K562 (cell line): ENCODE data around the gene LTBP2. TPM values are rescaled to one million over a fixed set of nuclear protein-coding genes. Genes with fewer than 3 reads are reported as not detected.

Experiments used
- ATAC-seq: fragments of 200-7000 bp; cut with Tn5 transposase; 3 replicates; pipeline ENCODE4 v1.9.1; 2020; ENCODE audit warnings: moderate library complexity
- BruUV-seq: library from RNA; stranded (reverse); fragments of 400-500 nt; replicated peaks from 2 replicates; lab custom pipeline; 2021; lab: Mats Ljungman, UMichigan
- CTCF ChIA-PET: fragments of 300-600 bp; formaldehyde crosslinking; extraction: SDS; loops from one replicate; lab custom pipeline; 2021; ENCODE audit warnings: low intra/inter-chr PET ratio; lab: Yijun Ruan, JAX
- POLR2A ChIA-PET: fragments of 300-600, 350-650 bp; sonication (Branson Sonifier 250); formaldehyde crosslinking; extraction: SDS; loops from one replicate; lab custom pipeline; 2021; ENCODE audit warnings: antibody characterized with exemption, inconsistent platforms; lab: Yijun Ruan, JAX
- DNase-seq, 4 experiments: peaks; one replicate each; pipeline versions ENCODE4 v3.0.0 to v3.0.0-alpha.2; 2011 to 2018; ENCODE audit warnings: low spot score in 3 of 4, mixed read lengths in 3 of 4; ENCODE audit errors: extremely low read depth in 1 of 4
- FAIRE-seq: peaks from 2 replicates; lab custom pipeline; 2011; peaks lifted over from hg19 to GRCh38; lab: Jason Lieb, UNC
- H2AFZ ChIP-seq: 2 replicates; pipeline ENCODE4 v1.6.0; 2011; ENCODE audit warnings: low read depth, low read length, control low read depth, inconsistent platforms
- H3K27ac ChIP-seq: fragments of 200-600 bp; 3 replicates; pipeline ENCODE4 v1.8.0; 2011; ENCODE audit warnings: low read depth, mild to moderate bottlenecking, control low read depth, inconsistent platforms, low read length, moderate library complexity, mixed read lengths; ENCODE audit errors: extremely low read depth
- H3K27me3 ChIP-seq, 2 experiments: fragments of 300-600 bp in 1 of 2; 2 replicates in 1 of 2; 3 replicates in 1 of 2; pipeline versions ENCODE4 v1.6.0 to v1.8.0; 2011; ENCODE audit warnings: inconsistent platforms in 2 of 2, low read length in 2 of 2, mild to moderate bottlenecking in 1 of 2, mixed read lengths in 1 of 2, moderate library complexity in 1 of 2; ENCODE audit not compliant: control insufficient read depth in 2 of 2, insufficient read depth in 2 of 2
- H3K36me3 ChIP-seq: fragments of 300-600 bp; 3 replicates; pipeline ENCODE4 v1.8.0; 2011; ENCODE audit warnings: mild to moderate bottlenecking, low read length, inconsistent platforms; ENCODE audit not compliant: control insufficient read depth, insufficient read depth
- H3K4me1 ChIP-seq, 2 experiments: fragments of 200-600 bp in 1 of 2; replicated peaks in 1 of 2; 2 replicates in 1 of 2; 3 replicates in 1 of 2; pipeline versions ENCODE4 v1.5.1 to v1.8.0; 2011; ENCODE audit warnings: inconsistent platforms in 2 of 2, low read length in 2 of 2, mild to moderate bottlenecking in 1 of 2, mixed read lengths in 1 of 2, moderate library complexity in 1 of 2; ENCODE audit not compliant: control insufficient read depth in 2 of 2, insufficient read depth in 2 of 2
- H3K4me2 ChIP-seq: 2 replicates; pipeline ENCODE4 v1.6.1; 2011; ENCODE audit warnings: low read length, control low read depth, inconsistent platforms, mixed read lengths; ENCODE audit not compliant: insufficient read depth
- H3K4me3 ChIP-seq: fragments of 200-600 bp; sonication (generic), shearing (Covaris generic); 2 replicates; pipeline ENCODE4 v1.5.1; 2016; ENCODE audit warnings: control low read depth, inconsistent platforms
- H3K79me2 ChIP-seq: fragments of 200-600 bp; 3 replicates; pipeline ENCODE4 v1.8.0; 2011; ENCODE audit warnings: low read length, inconsistent platforms; ENCODE audit not compliant: control insufficient read depth, insufficient read depth
- H3K9ac ChIP-seq, 2 experiments: 2 replicates each; pipeline versions ENCODE4 v1.6.0 to v1.6.1; 2011; ENCODE audit warnings: low read depth in 2 of 2, low read length in 2 of 2, control low read depth in 1 of 2, inconsistent platforms in 1 of 2, mild to moderate bottlenecking in 1 of 2, mixed read lengths in 1 of 2; ENCODE audit not compliant: insufficient read depth in 1 of 2
- H3K9me1 ChIP-seq: one replicate; pipeline ENCODE4 v1.6.0; 2011; ENCODE audit warnings: inconsistent platforms, mild to moderate bottlenecking, low read length, moderate library complexity; ENCODE audit not compliant: control insufficient read depth, insufficient read depth
- H3K9me3 ChIP-seq: replicated peaks from 2 replicates; pipeline ENCODE4 v1.5.1; 2011; ENCODE audit warnings: low read depth, low read length, inconsistent platforms; ENCODE audit not compliant: control insufficient read depth, insufficient read depth
- H4K20me1 ChIP-seq: replicated peaks from 2 replicates; pipeline ENCODE4 v1.6.1; 2011; ENCODE audit warnings: low read length, inconsistent platforms, mixed read lengths; ENCODE audit not compliant: control insufficient read depth, insufficient read depth
- KHSRP ChIP-seq: fragments of 450-650 bp; IDR thresholded peaks from 2 replicates; pipeline ENCODE4 v1.6.1; 2017
- TCF7L2 ChIP-seq: fragments of 150-350 bp; IDR thresholded peaks from 2 replicates; pipeline ENCODE4 v1.6.1; 2016; ENCODE audit warnings: low read depth, mild to moderate bottlenecking, low read length, moderate library complexity
- WGBS: fragments of 100-300 bp; shearing (Covaris generic); methylation state at CpG from one replicate; pipeline ENCODE4 v1.1.6; 2016; ENCODE audit warnings: low coverage, mixed read lengths; ENCODE audit not compliant: insufficient coverage; ENCODE audit errors: missing lambda C conversion rate; 5-methylcytosine and 5-hydroxymethylcytosine counted together
- in situ Hi-C: fragments of 300-500 bp; cut with MboI; formaldehyde crosslinking; loops from 4 replicates; pipeline ENCODE4 v1.15.0; 2018; ENCODE audit warnings: inconsistent platforms, mixed read lengths
- intact Hi-C: fragments of 100-400 bp; cut with micrococcal nuclease; formaldehyde crosslinking; loops from 2 replicates; pipeline ENCODE4 v1.14.2; 2022
- polyA plus RNA-seq, 8 experiments: library from polyadenylated mRNA; depleted of rRNA in 4 of 8; stranded (reverse) in 5 of 8; unstranded in 3 of 8; fragments of >200 nt; fragmentation: Nextera tagmentation in 2 of 8; fragmentation: Illumina TruSeq in 1 of 8; extraction: Ambion mirVana in 2 of 8; extraction: Trizol in 1 of 8; gene quantifications; 2 replicates each; pipeline versions ENCODE4 v1.2.1 to v1.2.3, GENCODE V29; 2011 to 2014; ENCODE audit warnings: inconsistent platforms in 1 of 8, missing spikeins in 1 of 8
- total RNA-seq, 7 experiments: library from RNA; depleted of rRNA in 6 of 7; stranded (reverse); fragments of >200 nt in 6 of 7; fragmentation: Illumina TruSeq in 2 of 7; extraction: Trizol in 2 of 7; gene quantifications; 2 replicates each; pipeline versions ENCODE4 v1.2.1 to v1.2.3, GENCODE V29; 2011 to 2021; ENCODE audit warnings: low replicate concordance in 1 of 7
- TF ChIP-seq, protein P1 (sequence below): fragments of 450-650 bp; formaldehyde crosslinking; IDR thresholded peaks from 2 replicates; pipeline ENCODE4 v1.4.0; 2020; ENCODE audit warnings: mild to moderate bottlenecking, moderate library complexity

LTBP2 gene
- total and polyA plus RNA-seq, 9 of the 15 experiments (the other 6 are each of a cell fraction or from before 2014, with no cell fraction given): under 0.01 to 0.18 (median 0.03) TPM; not detected in 3

DNA sequence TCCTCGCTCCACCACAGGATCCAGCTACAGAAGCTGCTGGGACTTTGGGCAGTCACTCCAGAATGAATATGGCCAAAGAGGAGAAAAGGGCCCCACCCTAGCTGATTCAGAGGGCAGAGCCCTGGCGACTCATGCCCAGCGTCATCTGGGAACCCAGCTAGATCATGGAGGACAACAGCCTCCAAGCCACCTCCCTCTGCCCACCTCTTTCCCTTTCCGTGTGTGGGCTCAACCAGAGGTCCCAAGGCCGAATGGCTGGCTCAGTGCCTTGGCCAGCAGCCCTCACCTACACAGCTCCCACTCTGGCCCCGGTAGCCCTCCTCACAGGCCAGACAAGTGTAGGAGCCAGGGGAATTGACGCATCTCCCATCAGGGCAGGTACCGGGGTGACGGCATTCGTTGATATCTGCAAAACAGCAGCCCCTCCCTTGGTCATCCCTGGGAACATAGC is 101.1 kb downstream of the LTBP2 start:
- ATAC-seq: no peak
- H4K20me1 ChIP-seq: no peaks in the 10 kb centered on the region
- in situ Hi-C loops (no loop called here), intact Hi-C loops (no loop called here)
- no peak overlapping the region for H3K4me2 ChIP-seq
- no peaks in the 10 kb centered on the region for H3K36me3 ChIP-seq
- TF ChIP-seq TCF7L2 (no peak), KHSRP (no peak)
- TF ChIP-seq, protein P1, sequence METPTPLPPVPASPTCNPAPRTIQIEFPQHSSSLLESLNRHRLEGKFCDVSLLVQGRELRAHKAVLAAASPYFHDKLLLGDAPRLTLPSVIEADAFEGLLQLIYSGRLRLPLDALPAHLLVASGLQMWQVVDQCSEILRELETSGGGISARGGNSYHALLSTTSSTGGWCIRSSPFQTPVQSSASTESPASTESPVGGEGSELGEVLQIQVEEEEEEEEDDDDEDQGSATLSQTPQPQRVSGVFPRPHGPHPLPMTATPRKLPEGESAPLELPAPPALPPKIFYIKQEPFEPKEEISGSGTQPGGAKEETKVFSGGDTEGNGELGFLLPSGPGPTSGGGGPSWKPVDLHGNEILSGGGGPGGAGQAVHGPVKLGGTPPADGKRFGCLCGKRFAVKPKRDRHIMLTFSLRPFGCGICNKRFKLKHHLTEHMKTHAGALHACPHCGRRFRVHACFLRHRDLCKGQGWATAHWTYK (CRISPR knock-in tag): no peak
- H3K4me3 ChIP-seq: no peak overlapping the region
- H3K9ac ChIP-seq: no peak overlapping the region
- CTCF ChIA-PET: no interaction called here
- FAIRE-seq: no peak
- no TSS peak for BruUV-seq
- peaks cover 6 to 69% of the 10 kb centered on the region in 2 experiments; a peak in 3 of 5 replicates for H3K27me3 ChIP-seq
- 0% methylated on average over 8 of the region's 10 CpGs for WGBS
- H3K9me3 ChIP-seq: no peaks in the 10 kb centered on the region
- H3K27ac ChIP-seq: no peak overlapping the region
- no peaks in the 10 kb centered on the region for H3K9me1 ChIP-seq
- DNase-seq: no peak
- POLR2A ChIA-PET: interaction anchor here (0.9 kb wide), 1 partner anchor 10 kb away, joined by 7 read pairs; no protein-coding TSS in a partner anchor
- no peak overlapping the region for H2AFZ ChIP-seq
- no peaks in the 10 kb centered on the region for H3K79me2 ChIP-seq
- no peaks in the 10 kb centered on the region for H3K4me1 ChIP-seq
